ENCODE data around the gene THSD4.

DNA sequence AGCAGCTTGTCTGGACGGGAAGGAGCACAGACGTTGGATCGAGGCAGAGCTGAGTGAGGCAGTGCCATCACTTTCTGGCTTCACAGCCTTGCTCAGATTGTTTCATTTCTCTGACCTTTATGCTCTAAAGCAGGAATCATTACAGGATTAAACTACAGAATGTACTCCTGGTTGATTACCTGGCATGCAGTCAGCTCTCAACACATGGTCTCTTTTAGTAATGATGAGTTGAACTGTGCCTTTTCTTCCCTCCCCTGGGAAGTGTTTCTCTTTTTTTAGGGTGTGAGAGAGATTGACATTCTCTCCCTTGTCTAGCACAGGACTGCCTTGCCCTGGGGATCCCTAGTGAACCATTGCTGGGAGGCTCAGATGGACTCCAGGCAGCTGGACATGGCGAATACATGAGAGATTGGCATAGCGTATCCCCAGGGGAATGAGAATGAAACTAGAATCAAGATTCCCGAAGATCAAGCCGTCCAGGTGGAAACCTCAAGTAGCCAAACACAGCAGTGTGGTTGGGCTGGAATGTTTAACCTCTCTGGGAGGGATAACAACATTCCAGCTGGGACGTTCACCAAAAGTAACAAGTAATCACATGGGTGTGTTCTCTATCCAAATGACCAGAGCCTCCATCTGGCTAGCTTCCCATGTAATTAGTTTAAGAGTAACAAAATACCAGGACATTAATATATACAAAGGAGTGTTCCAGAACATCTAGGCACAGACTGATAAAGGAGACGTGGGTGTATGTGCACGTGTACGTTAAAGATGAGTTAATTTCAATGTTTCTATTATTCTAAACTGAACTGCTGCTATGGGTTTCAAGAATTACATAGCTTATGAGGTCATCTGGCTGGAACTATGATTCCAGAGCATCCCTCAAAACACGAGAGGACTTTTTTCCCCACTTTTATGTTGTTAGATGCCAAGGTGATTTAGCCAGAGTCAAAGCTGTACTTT lies 576.5 kb downstream of the THSD4 start:
- no peak for TF ChIP-seq EP300 (IDR thresholded peaks at IDR 0.05)
- TF ChIP-seq, protein P1, sequence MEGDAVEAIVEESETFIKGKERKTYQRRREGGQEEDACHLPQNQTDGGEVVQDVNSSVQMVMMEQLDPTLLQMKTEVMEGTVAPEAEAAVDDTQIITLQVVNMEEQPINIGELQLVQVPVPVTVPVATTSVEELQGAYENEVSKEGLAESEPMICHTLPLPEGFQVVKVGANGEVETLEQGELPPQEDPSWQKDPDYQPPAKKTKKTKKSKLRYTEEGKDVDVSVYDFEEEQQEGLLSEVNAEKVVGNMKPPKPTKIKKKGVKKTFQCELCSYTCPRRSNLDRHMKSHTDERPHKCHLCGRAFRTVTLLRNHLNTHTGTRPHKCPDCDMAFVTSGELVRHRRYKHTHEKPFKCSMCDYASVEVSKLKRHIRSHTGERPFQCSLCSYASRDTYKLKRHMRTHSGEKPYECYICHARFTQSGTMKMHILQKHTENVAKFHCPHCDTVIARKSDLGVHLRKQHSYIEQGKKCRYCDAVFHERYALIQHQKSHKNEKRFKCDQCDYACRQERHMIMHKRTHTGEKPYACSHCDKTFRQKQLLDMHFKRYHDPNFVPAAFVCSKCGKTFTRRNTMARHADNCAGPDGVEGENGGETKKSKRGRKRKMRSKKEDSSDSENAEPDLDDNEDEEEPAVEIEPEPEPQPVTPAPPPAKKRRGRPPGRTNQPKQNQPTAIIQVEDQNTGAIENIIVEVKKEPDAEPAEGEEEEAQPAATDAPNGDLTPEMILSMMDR (IDR thresholded peaks at IDR 0.05): no peak

Measured in suprapubic skin (tissue), 3 donors.